ENCODE measurements around the gene KPNA6. TPM values are rescaled to one million over a fixed set of nuclear protein-coding genes. Genes with fewer than 3 reads are reported as not detected.
"Not testable (repeated sequence)": the region's sequence is repeated elsewhere in the genome, so short reads cannot be mapped to it uniquely, and the experiment has no call there.

KPNA6 gene
- total RNA-seq, 1 donor from 2014 or later, result 60.3 TPM

GRCh38 chr1:32127409-32128198 is 19.7 kb downstream of the KPNA6 start:
- peak overlapping the region; percentile 15 for H3K27ac Mint-ChIP-seq
- no peak for TF ChIP-seq CTCF (IDR thresholded peaks at IDR 0.05)
- ChIA-PET CTCF (interaction anchor here (0.6 to 0.7 kb wide), 2 partner anchors 16 to 42 kb away, joined by 3 read pairs; no protein-coding TSS in a partner anchor), POLR2A (interaction anchor here (0.5 to 0.6 kb wide), 2 partner anchors 44 to 47 kb away, joined by 3 to 8 read pairs; no protein-coding TSS in a partner anchor)
- DNase-seq (no peak), ATAC-seq (ENCODE audit: low read depth) (no peak)
- peaks cover 26% of the 10 kb centered on the region for H3K36me3 Mint-ChIP-seq (ENCODE audit: low read depth)
- no peaks in the 10 kb centered on the region for H3K9me3 Mint-ChIP-seq
- H3K4me1 Mint-ChIP-seq, result peaks cover 45% of the 10 kb centered on the region
- no peak overlapping the region for H3K4me3 Mint-ChIP-seq
- intact Hi-C loops (cut with micrococcal nuclease), result no loop called here
- H3K27me3 Mint-ChIP-seq, result no peaks in the 10 kb centered on the region

DNA sequence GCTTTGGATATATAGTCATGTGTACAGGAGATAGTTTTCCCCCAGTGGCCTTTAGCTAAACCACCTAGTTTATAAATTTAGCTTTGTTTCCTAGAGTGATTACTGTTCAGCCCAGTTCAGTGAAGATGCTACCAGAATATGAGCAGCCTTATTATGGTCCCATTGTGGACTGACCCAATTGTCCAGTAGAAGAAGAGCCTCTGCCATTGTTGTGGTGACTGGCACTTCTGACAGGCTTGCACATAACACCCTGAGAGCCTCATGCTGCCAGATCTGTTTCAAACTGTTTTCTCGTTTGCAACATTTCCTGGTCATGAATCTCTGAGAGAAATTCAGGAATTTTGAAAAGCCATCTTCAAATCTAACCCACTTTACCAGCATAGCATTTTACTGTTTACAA is 20.6 kb downstream of the KPNA6 start:
- ChIA-PET POLR2A (interaction anchor here (0.6 to 0.7 kb wide), 3 partner anchors 25 to 113 kb away, joined by 3 to 4 read pairs (median 3); no protein-coding TSS in a partner anchor), CTCF (interaction anchor here (0.6 to 0.7 kb wide), 2 partner anchors 17 to 41 kb away, joined by 3 read pairs; no protein-coding TSS in a partner anchor)
- no peak overlapping the region for H3K27ac Mint-ChIP-seq

DNA sequence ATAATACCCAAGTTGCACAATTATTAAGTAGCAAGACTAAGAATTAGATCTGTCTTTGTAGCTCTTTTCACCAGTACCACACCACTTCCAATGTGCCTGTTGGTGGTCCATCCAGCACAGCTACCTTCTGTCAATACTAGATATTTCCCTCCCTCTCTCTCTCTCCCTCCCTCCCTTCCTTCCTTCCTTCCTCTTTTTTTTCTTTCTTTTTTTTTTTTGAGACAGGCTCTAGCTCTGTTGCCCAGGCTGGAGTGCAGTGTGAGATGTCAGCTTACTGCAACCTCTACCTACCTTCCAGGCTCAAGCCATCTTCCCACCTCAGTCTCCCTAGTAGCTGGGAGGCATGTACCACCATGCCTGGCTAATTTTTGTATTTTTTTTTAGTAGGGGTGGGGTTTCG is 21.1 kb downstream of the KPNA6 start:
- Mint-ChIP-seq H3K27ac (no peak overlapping the region), H3K4me3 (no peak overlapping the region), H3K4me1 (peaks cover 36% of the 10 kb centered on the region), H3K9me3 (no peaks in the 10 kb centered on the region), H3K27me3 (no peaks in the 10 kb centered on the region), H3K36me3 (ENCODE audit: low read depth) (peaks cover 29% of the 10 kb centered on the region)
- ChIA-PET POLR2A (interaction anchor here (0.5 to 0.7 kb wide), 4 partner anchors 25 to 865 kb away, joined by 3 to 11 read pairs (median 6); no protein-coding TSS in a partner anchor), CTCF (no interaction called here)
- intact Hi-C loops (cut with micrococcal nuclease), result no loop called here
- ATAC-seq (ENCODE audit: low read depth) (no peak), DNase-seq (no peak)
- TF ChIP-seq CTCF (IDR thresholded peaks at IDR 0.05), result no peak

More for the DNA sequence above, 20.6 kb downstream of the KPNA6 start:
- Mint-ChIP-seq H3K36me3 (ENCODE audit: low read depth) (peaks cover 27% of the 10 kb centered on the region), H3K4me3 (no peak overlapping the region), H3K9me3 (no peaks in the 10 kb centered on the region), H3K4me1 (peaks cover 36% of the 10 kb centered on the region), H3K27me3 (no peaks in the 10 kb centered on the region)
- no peak for ATAC-seq (ENCODE audit: low read depth)
- no peak for TF ChIP-seq CTCF (IDR thresholded peaks at IDR 0.05)
- intact Hi-C loops (cut with micrococcal nuclease), result no loop called here
- DNase-seq, result no peak

- DNase-seq; H3K9me3 Mint-ChIP-seq; H3K27me3 Mint-ChIP-seq; intact Hi-C loops (cut with micrococcal nuclease); H3K4me3 Mint-ChIP-seq; ATAC-seq (ENCODE audit: low read depth); CTCF ChIA-PET; H3K27ac Mint-ChIP-seq; POLR2A ChIA-PET: not testable (repeated sequence)
- peaks cover 42% of the 10 kb centered on the region for H3K36me3 Mint-ChIP-seq (ENCODE audit: low read depth)
- peaks cover 14% of the 10 kb centered on the region for H3K4me1 Mint-ChIP-seq
Observed at GRCh38 chr1:32133950-32134280, 26.1 kb downstream of the KPNA6 start.

DNA sequence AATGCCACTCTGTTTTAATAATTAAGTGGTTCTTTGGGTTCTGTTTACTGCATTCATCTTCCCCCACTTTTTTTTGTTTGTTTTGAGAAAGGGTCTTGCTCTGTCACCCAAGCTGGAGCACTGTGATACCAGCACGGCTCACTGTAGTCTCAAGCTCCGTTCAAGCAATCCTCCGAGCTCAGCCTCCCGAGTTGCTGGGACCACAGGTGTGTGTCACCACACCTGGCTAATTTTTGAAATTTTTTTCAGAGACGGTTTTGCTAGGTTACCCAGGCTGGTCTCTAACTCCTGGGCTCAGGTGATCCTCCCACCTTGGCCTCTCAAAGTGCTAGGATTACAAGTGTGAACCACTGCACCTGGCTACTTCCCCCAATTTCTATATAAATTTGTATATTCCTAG is 29.3 kb downstream of the KPNA6 start:
- intact Hi-C loops (cut with micrococcal nuclease), result no loop called here
- TF ChIP-seq CTCF (IDR thresholded peaks at IDR 0.05), result no peak
- ChIA-PET POLR2A (no interaction called here), CTCF (no interaction called here)
- Mint-ChIP-seq H3K4me1 (peaks cover 25% of the 10 kb centered on the region), H3K9me3 (no peaks in the 10 kb centered on the region), H3K27me3 (no peaks in the 10 kb centered on the region), H3K4me3 (no peak overlapping the region), H3K36me3 (ENCODE audit: low read depth) (peaks cover 29% of the 10 kb centered on the region), H3K27ac (no peak overlapping the region)
- DNase-seq (no peak), ATAC-seq (ENCODE audit: low read depth) (no peak)

All from activated B cell treated with CpG ODN at 0.5 μM for 24 hours (primary cell).